GM21381 (cell line): ENCODE measurements around the gene ALDH7A1.

Experiments used
- ATAC-seq: cut with Tn5 transposase; IDR thresholded peaks from one replicate; pipeline ENCODE4 v1.9.1; 2021; ENCODE audit warnings: mild to moderate bottlenecking, moderate library complexity; ENCODE audit not compliant: unreplicated experiment

The ALDH7A1 gene

GRCh38 chr5:126512451-126512850 lies 82.6 kb downstream of the ALDH7A1 start:
- ATAC-seq = no peak

GRCh38 chr5:126511961-126512360 lies 83.1 kb downstream of the ALDH7A1 start:
- no peak for ATAC-seq

GRCh38 chr5:126509339-126509738 lies 85.7 kb downstream of the ALDH7A1 start:
- no peak for ATAC-seq

GRCh38 chr5:126508962-126509279 lies 86.1 kb downstream of the ALDH7A1 start:
- no peak for ATAC-seq

GRCh38 chr5:126508251-126508961 lies 86.6 kb downstream of the ALDH7A1 start:
- ATAC-seq = no peak

- ATAC-seq = no peak
Observed at GRCh38 chr5:126506079-126506478, 88.9 kb downstream of the ALDH7A1 start.

- no peak for ATAC-seq
Observed at GRCh38 chr5:126503602-126504104, 91.4 kb downstream of the ALDH7A1 start.

GRCh38 chr5:126501448-126501847 lies 93.6 kb downstream of the ALDH7A1 start:
- ATAC-seq = no peak

- peak; percentile 72 for ATAC-seq
Observed at GRCh38 chr5:126499853-126500342, 95.1 kb downstream of the ALDH7A1 start.

- no peak for ATAC-seq
Observed at GRCh38 chr5:126499278-126499677, 95.7 kb downstream of the ALDH7A1 start.

- no peak for ATAC-seq
Observed at GRCh38 chr5:126497506-126497905, 97.5 kb downstream of the ALDH7A1 start.

GRCh38 chr5:126494393-126494792 lies 100.6 kb downstream of the ALDH7A1 start:
- no peak for ATAC-seq

GRCh38 chr5:126492939-126493338 lies 102.1 kb downstream of the ALDH7A1 start:
- ATAC-seq = no peak

GRCh38 chr5:126490167-126490940 lies 104.7 kb downstream of the ALDH7A1 start:
- ATAC-seq = no peak

GRCh38 chr5:126488443-126489065 lies 106.5 kb downstream of the ALDH7A1 start:
- no peak for ATAC-seq

- no peak for ATAC-seq
Observed at GRCh38 chr5:126487596-126487995, 107.4 kb downstream of the ALDH7A1 start.

- ATAC-seq = no peak
Observed at GRCh38 chr5:126486332-126486731, 108.7 kb downstream of the ALDH7A1 start.

- no peak for ATAC-seq
Observed at GRCh38 chr5:126484253-126484652, 110.8 kb downstream of the ALDH7A1 start.

GRCh38 chr5:126483156-126483555 lies 111.9 kb downstream of the ALDH7A1 start:
- no peak for ATAC-seq

- no peak for ATAC-seq
Observed at GRCh38 chr5:126482591-126482990, 112.4 kb downstream of the ALDH7A1 start.

GRCh38 chr5:126481243-126481642 lies 113.8 kb downstream of the ALDH7A1 start:
- ATAC-seq = no peak
